Hematopoietic multipotent progenitor cell (in vitro differentiated cells): ENCODE results near the gene EOGT. TPM values are rescaled to one million over a fixed set of nuclear protein-coding genes. Genes with fewer than 3 reads are reported as not detected.

Experiments
- DNase-seq, 3 donors: peaks; one replicate each; pipeline ENCODE4 v3.0.0-alpha.2; 2011 to 2015; ENCODE audit warnings: low read depth in 2 of 3, low spot score in 2 of 3
- total RNA-seq: library from RNA; depleted of rRNA; stranded (reverse); fragments of >200 nt; gene quantifications from one replicate; pipeline ENCODE4 v1.2.3, GENCODE V29; 2012

The EOGT gene
- total RNA-seq, result 20.7 TPM

GRCh38 chr3:69013253-69014021 lies at the start of gene EOGT:
Gene EOGT (minus strand): TSS chr3:69013684. CDS start chr3:69009846, 3,838 bp downstream.
- DNase-seq, result peak; percentile 63 to 90 (median 87)

DNA sequence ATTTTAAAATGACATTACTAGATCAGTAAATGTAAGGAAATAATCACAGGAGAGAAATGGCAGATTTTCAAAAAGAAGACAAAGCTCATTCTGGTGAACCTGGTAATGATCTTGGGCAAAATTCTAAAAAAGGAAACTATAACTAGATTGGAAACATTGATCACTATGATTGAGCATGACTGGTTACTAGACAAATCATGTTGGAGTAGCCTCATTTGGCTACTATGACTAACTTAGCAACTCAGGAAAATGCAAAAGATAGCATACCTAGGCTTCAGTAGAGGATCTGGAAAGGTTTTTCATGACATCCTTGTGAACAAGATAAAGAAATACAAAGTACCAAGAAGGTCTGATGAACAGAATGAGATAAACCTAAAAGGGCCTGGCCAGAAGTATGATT lies 46.2 kb upstream of the EOGT start:
- no peak for DNase-seq

DNA sequence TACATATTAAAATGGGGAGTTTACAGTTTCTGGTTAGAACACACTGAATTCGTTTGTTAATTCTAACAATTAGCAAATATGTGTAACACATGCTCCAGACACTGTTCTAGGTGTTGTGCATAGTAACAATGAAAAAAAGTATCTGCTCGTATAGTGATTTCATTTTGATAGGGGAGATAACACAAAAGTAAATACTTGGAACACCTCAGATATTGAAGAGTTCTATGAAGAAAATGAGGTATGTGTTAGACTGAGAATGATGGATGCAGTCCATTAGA lies 45.4 kb upstream of the EOGT start:
- no peak for DNase-seq

DNA sequence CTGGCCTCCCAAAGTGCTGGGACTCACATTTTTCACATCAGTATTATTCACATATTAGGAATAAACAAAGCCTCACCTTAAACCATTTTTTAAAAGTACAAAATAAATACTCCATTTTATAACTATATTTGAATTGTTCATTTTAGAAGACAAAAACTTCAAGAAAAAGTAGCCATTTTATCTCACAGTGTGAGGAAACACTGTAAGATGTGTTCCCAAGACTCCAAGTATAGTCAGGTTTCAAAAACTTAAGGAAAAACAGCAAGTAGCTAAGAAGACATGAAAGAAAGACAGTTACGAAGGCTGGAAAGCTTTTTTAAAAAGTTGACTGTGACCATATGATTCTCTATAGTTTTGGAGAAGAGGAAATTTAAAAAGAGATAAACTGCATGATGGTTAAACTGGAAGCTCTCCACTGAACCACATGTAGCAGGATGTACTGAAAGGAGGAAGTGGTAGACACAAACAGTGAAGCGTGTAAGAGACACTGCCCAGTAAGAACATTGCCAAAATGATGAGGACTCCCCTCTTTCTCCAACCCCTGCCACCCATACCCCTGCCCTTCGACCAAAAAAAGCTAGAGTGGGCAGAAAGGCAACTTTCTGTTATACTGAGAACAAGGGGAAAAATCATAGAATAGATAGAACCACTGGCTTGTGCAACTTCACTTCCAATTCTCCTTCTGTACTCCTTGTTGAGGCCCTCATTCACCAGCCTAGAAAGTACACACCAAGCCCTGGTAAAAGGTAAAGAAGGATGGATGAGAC lies 44.9 kb upstream of the EOGT start:
- DNase-seq, result peak in 2 of 3 donors; percentile 33 to 64

DNA sequence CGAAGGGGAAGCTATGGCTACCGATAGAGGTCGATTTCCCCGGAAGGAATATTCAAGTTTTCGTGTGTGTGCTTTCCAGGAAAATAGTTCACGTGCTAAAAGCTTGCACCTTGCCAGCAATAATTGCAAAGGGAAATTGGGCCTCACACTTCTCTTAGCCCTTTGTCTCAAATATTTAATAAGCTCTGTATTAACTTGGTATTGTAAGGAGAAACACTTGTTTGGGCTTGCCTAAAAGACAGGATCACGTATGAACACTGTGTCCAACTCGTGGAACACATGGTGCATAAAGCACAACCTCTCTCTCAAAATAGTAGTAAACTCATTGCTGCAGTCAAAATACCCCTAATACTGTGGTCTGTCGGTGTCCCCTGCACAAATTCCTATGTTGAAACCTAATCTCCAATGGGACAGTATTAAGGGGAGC lies 39.0 kb upstream of the EOGT start:
- DNase-seq, result no peak

- DNase-seq, result peak; percentile 98 to 99 (median 99)
Measured at GRCh38 chr3:69051756-69052471, 38.4 kb upstream of the EOGT start, which contains the start of gene TMF1. Gene TMF1 (minus strand): TSS chr3:69052333. CDS start chr3:69052086, 247 bp downstream.

DNA sequence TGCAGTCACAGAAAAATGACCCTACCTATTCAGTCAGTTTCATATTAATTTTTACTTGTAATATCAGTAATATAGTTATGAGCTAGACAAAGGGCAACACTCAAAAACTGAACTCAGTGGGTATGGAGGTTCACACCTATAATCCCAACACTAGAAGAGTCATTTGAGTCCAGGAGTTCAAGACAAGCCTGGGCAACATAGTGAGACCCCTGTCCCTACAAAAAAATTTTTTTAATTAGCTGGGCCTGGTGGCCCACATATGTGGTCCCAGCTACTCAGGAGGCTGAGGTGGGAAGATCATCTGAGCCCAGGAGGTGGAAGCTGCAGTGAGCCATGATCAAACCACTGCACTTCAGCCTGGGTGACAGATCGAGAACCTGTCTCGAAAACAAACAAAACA lies 35.5 kb upstream of the EOGT start:
- DNase-seq, result no peak

- DNase-seq, result no peak
Measured at GRCh38 chr3:69044608-69045007, 31.1 kb upstream of the EOGT start.

GRCh38 chr3:69033470-69033869 lies 20.0 kb upstream of the EOGT start:
- no peak for DNase-seq

GRCh38 chr3:69032737-69033136 lies 19.3 kb upstream of the EOGT start:
- DNase-seq, result no peak

GRCh38 chr3:69032142-69032541 lies 18.7 kb upstream of the EOGT start:
- no peak for DNase-seq

GRCh38 chr3:69031635-69032034 lies 18.2 kb upstream of the EOGT start:
- DNase-seq, result no peak

GRCh38 chr3:69020857-69021256 lies 7.4 kb upstream of the EOGT start:
- no peak for DNase-seq

GRCh38 chr3:69020424-69020823 lies 6.9 kb upstream of the EOGT start:
- DNase-seq, result peak in 1 of 3 donors; percentile 32

GRCh38 chr3:69016901-69017300 lies 3.4 kb upstream of the EOGT start:
- DNase-seq, result no peak

DNA sequence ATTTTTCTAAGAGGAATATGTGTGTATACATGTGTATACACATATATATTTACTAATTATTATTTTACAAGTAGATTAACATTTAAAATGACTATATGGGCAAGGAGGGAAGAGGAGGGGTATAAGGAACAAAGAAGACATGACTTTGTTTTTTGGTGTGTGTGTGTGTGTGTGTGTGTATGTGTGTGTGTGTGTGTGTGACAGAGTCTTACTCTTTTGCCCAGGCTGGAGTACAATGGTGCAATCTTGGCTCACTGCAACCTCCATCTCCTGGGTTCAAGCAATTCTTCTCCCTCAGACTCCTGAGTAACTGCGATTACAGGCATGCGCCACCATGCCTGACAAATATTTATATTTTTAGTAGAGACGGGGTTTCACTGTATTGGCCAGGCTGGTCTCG lies 2.6 kb upstream of the EOGT start:
- DNase-seq, result no peak

GRCh38 chr3:69014022-69014580 lies 617 bp upstream of the EOGT start:
- peak in 1 of 3 donors; percentile 4 for DNase-seq

DNA sequence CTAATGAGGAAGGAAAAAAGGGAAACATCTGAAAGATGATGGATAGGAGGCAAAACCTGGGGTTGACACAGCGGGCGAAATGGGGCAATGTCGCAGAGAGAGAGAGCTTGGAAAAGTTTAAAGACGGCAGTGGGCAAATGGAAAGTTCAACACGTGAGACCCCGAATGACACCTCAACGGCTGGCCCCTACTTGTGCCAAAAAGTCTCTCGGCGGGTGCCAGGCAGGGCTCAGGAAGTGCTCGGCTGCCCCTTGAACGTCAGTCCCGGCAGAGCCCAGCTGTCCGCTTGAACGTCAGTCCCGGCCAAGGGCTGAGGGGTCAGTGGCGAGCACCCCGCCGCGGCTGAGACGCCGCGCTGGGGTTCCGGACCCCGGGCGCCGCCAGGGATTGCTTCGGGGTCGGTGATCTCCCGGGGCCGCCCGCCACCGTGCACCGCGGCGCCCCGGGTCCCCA lies 658 bp downstream of the EOGT start:
- DNase-seq, result peak in 2 of 3 donors; percentile 23 to 33

DNA sequence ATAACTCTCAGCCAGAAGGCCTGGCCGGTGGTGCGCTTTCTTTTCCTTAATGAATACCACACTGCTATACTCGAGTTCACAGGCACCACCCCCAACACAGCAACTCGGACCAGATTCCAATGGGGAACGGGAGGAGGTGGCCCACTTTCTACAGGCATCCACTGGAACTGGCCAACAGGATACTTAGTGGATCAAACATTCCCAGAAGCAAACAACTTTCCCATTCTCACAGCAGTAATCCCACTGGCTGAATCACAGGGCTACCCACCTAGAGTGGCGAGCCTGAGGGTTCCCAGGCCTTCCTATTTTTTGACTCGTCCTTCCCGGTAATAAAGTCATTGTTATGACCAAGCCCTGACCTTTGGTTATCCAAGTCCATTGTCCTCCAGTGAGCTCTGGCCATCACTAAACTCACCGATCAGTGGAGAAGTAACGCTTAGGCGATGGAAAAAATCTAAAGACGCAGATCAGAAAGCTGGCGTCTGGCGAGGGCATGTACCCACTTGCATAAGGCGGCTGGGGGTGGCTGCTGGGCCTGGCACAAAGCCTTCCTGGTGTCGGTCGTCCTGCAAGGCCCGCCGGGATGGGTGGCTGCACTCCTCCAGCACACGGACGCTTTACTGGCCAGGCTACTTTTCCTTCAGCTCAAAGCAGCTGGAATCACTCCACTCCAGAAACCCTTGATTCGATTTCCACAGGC lies 1.2 kb downstream of the EOGT start:
- DNase-seq, result no peak

DNA sequence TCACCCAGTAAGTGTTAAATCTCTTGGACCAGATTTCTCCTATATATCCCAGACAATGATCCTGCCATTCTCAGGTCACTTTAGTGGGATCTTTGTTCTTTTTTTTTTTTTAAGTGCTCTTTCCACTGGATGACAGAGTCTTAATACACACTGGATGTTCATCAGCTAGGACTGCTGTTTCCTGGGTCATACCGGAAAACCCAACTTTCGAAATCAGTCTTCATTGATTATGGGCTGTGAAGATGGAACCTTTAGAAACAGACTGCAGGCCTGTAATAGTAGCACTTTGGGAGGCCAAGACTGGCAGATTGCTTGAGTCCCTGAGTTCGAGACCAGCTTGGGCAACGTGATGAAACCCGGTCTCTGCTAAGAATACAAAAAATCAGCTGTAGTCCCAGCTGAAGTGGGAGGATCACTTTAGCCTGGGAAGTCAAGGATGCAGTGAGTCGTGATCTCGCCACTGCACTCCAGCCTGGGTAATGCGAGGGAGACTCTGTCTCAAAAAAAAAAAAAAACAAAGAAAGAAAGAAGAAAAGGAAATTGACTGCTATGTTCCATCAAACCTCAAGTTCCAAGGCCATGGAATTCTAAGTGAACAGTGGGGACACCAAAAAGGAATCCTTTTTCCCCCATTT lies 2.3 kb downstream of the EOGT start:
- DNase-seq, result no peak
